Hepatic stellate cell (primary cell): Measurements from ENCODE around the gene PLXNB2.
"Not testable (repeated sequence)": the region's sequence is repeated elsewhere in the genome, so short reads cannot be mapped to it uniquely, and the experiment has no call there.

Experiments used
- DNase-seq: peaks from one replicate; pipeline ENCODE4 v3.0.0; 2011; ENCODE audit warnings: low spot score

PLXNB2 gene

GRCh38 chr22:50306753-50307749, at the start of gene PLXNB2:
Gene PLXNB2, minus strand, starts transcription at chr22:50307646. Its CDS starts 17,062 bp downstream, at chr22:50290584.
- DNase-seq: peak; percentile 76

- no peak for DNase-seq
Observed at GRCh38 chr22:50357222-50357621, 49.8 kb upstream of the PLXNB2 start.

GRCh38 chr22:50356186-50356585, 48.7 kb upstream of the PLXNB2 start:
- DNase-seq: no peak

GRCh38 chr22:50348058-50348457, 40.6 kb upstream of the PLXNB2 start:
- no peak for DNase-seq

GRCh38 chr22:50347157-50347556, 39.7 kb upstream of the PLXNB2 start:
- no peak for DNase-seq

- no peak for DNase-seq
Observed at GRCh38 chr22:50346470-50346869, 39.0 kb upstream of the PLXNB2 start.

GRCh38 chr22:50343541-50343935, 36.1 kb upstream of the PLXNB2 start:
- DNase-seq: no peak

- DNase-seq: peak; percentile 78
Observed at GRCh38 chr22:50342651-50343540, 35.5 kb upstream of the PLXNB2 start, which contains the start of gene PPP6R2. Gene PPP6R2, plus strand, starts transcription at chr22:50343327. Its CDS starts 50,582 bp downstream, at chr22:50393909.

GRCh38 chr22:50341977-50342650, 34.7 kb upstream of the PLXNB2 start:
- DNase-seq: peak; percentile 71

- no peak for DNase-seq
Observed at GRCh38 chr22:50339945-50340879, 32.8 kb upstream of the PLXNB2 start.

- no peak for DNase-seq
Observed at GRCh38 chr22:50338860-50339462, 31.5 kb upstream of the PLXNB2 start.

GRCh38 chr22:50338042-50338573, 30.7 kb upstream of the PLXNB2 start:
- DNase-seq: no peak

GRCh38 chr22:50337262-50338041, 30.0 kb upstream of the PLXNB2 start:
- no peak for DNase-seq

GRCh38 chr22:50334433-50334832, 27.0 kb upstream of the PLXNB2 start:
- not testable (repeated sequence) for DNase-seq

GRCh38 chr22:50329236-50329635, 21.8 kb upstream of the PLXNB2 start:
- DNase-seq: no peak

GRCh38 chr22:50327711-50328019, 20.2 kb upstream of the PLXNB2 start:
- DNase-seq: no peak

GRCh38 chr22:50326956-50327710, 19.7 kb upstream of the PLXNB2 start, which contains the start of gene DENND6B:
Gene DENND6B, minus strand, starts transcription at chr22:50327012. Its CDS starts 24 bp downstream, at chr22:50326988.
- peak; percentile 85 for DNase-seq

- DNase-seq: no peak
Observed at GRCh38 chr22:50326225-50326955, 18.9 kb upstream of the PLXNB2 start.
